ENCODE results near the gene PLCXD3.
"Not testable (repeated sequence)": the region's sequence is repeated elsewhere in the genome, so short reads cannot be mapped to it uniquely, and the experiment has no call there.

PLCXD3 gene

GRCh38 chr5:41482715-41483114, 27.7 kb downstream of the PLCXD3 start:
- no peak for DNase-seq

GRCh38 chr5:41482173-41482572, 28.2 kb downstream of the PLCXD3 start:
- H3K4me1 ChIP-seq: no peaks in the 10 kb centered on the region; the same call in 1 of the 2 replicates
- no peak for DNase-seq
- H3K4me3 ChIP-seq (ENCODE audit: low read depth, low read length): no peak overlapping the region
- H3K9me3 ChIP-seq: no peaks in the 10 kb centered on the region
- no peak for TF ChIP-seq CTCF (IDR thresholded peaks at IDR 0.05; ENCODE audit: low read depth, low read length)
- no peaks in the 10 kb centered on the region for H3K36me3 ChIP-seq
- H3K27me3 ChIP-seq: no peaks in the 10 kb centered on the region

More at GRCh38 chr5:41482715-41483114, 27.7 kb downstream of the PLCXD3 start:
- H3K27me3 ChIP-seq: no peaks in the 10 kb centered on the region
- TF ChIP-seq CTCF (IDR thresholded peaks at IDR 0.05; ENCODE audit: low read depth, low read length): no peak
- no peaks in the 10 kb centered on the region; the same call in 1 of the 2 replicates for H3K4me1 ChIP-seq
- H3K36me3 ChIP-seq: no peaks in the 10 kb centered on the region
- no peak overlapping the region for H3K4me3 ChIP-seq (ENCODE audit: low read depth, low read length)
- no peaks in the 10 kb centered on the region for H3K9me3 ChIP-seq

- not testable (repeated sequence) for DNase-seq; H3K4me3 ChIP-seq (ENCODE audit: low read depth, low read length); H3K4me1 ChIP-seq; H3K36me3 ChIP-seq; H3K9me3 ChIP-seq; H3K27me3 ChIP-seq
Observed at GRCh38 chr5:41471571-41472208, 38.7 kb downstream of the PLCXD3 start.

GRCh38 chr5:41465493-41466171, 44.8 kb downstream of the PLCXD3 start:
- Histone ChIP-seq H3K36me3 (no peaks in the 10 kb centered on the region), H3K27me3 (no peaks in the 10 kb centered on the region), H3K4me3 (ENCODE audit: low read depth, low read length) (no peak overlapping the region), H3K9me3 (no peaks in the 10 kb centered on the region), H3K4me1 (no peaks in the 10 kb centered on the region)
- TF ChIP-seq CTCF (IDR thresholded peaks at IDR 0.05; ENCODE audit: low read depth, low read length): no peak
- DNase-seq: no peak

GRCh38 chr5:41459557-41459956, 50.8 kb downstream of the PLCXD3 start:
- no peak for TF ChIP-seq CTCF (IDR thresholded peaks at IDR 0.05; ENCODE audit: low read depth, low read length)
- H3K36me3 ChIP-seq: no peaks in the 10 kb centered on the region

GRCh38 chr5:41457094-41457493, 53.3 kb downstream of the PLCXD3 start:
- H3K4me3 ChIP-seq (ENCODE audit: low read depth, low read length): no peak overlapping the region
- no peak for DNase-seq
- no peaks in the 10 kb centered on the region for H3K4me1 ChIP-seq
- H3K36me3 ChIP-seq: no peaks in the 10 kb centered on the region
- H3K9me3 ChIP-seq: no peaks in the 10 kb centered on the region
- H3K27me3 ChIP-seq: no peaks in the 10 kb centered on the region
- no peak for TF ChIP-seq CTCF (IDR thresholded peaks at IDR 0.05; ENCODE audit: low read depth, low read length)

More at GRCh38 chr5:41459557-41459956, 50.8 kb downstream of the PLCXD3 start:
- Histone ChIP-seq H3K4me1 (no peaks in the 10 kb centered on the region), H3K9me3 (no peaks in the 10 kb centered on the region), H3K4me3 (ENCODE audit: low read depth, low read length) (no peak overlapping the region), H3K27me3 (no peaks in the 10 kb centered on the region)
- DNase-seq: no peak
